ENCODE data around the gene FAM149B1.

- TF ChIP-seq CTCF (IDR thresholded peaks at IDR 0.05) (no peak), POLR2A (IDR thresholded peaks at IDR 0.05) (no peak)
Measured at GRCh38 chr10:73225518-73225917, 57.6 kb downstream of the FAM149B1 start.

All from testis (tissue), 2 donors.